ENCODE data around the gene RARB. TPM values are rescaled to one million over a fixed set of nuclear protein-coding genes. Genes with fewer than 3 reads are reported as not detected.

RARB gene
- total RNA-seq, 1 donor from 2014 or later = 15.0 TPM

DNA sequence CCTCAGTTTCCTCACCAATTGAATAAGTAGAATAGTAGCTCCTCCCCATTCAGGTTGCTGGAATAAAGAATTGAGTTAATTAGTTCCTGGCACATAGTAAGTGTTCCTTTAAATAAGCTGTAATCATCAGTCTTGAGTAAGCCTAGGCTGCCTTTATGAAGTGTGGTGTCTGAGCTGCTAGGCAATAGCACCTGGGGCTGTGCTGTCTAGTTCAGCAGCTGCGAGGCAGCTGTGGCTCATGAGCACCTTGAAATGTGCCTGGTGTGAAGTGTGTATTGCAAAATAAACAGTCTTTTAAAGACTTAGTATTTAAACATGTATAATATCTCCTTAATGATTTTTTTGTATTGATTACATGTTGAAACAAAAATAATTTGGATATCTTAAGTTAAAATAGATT is 159.0 kb downstream of the RARB start:
- no peak overlapping the region for H3K27ac ChIP-seq

DNA sequence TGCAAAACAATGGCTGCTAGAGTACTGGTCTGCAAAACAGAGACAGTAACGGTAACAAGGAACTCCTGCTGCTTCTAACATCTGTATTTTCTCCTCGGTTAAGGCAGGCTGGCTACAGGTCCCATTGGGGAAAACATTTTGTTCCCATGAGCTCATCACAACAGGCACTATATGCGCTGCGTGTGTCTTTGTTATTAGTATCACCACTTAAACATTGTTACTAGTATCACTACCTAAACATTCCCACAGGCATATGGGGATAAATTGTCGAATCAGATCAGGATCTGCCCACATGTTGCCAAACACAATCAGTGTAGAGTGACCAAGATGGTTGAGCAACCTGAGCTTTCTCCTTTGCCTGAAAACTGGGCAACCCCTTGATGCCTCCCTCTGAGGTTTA is 159.5 kb downstream of the RARB start:
- intact Hi-C loops (cut with DNase I) = no loop called here
- Histone ChIP-seq H3K4me1 (peaks cover 8% of the 10 kb centered on the region), H3K9me3 (no peaks in the 10 kb centered on the region), H3K36me3 (no peaks in the 10 kb centered on the region), H3K4me3 (no peak overlapping the region), H3K27ac (no peak overlapping the region), H3K27me3 (no peaks in the 10 kb centered on the region)
- DNase-seq (ENCODE audit: extremely low spot score in 2 of 2) = no peak
- TF ChIP-seq, protein P1, sequence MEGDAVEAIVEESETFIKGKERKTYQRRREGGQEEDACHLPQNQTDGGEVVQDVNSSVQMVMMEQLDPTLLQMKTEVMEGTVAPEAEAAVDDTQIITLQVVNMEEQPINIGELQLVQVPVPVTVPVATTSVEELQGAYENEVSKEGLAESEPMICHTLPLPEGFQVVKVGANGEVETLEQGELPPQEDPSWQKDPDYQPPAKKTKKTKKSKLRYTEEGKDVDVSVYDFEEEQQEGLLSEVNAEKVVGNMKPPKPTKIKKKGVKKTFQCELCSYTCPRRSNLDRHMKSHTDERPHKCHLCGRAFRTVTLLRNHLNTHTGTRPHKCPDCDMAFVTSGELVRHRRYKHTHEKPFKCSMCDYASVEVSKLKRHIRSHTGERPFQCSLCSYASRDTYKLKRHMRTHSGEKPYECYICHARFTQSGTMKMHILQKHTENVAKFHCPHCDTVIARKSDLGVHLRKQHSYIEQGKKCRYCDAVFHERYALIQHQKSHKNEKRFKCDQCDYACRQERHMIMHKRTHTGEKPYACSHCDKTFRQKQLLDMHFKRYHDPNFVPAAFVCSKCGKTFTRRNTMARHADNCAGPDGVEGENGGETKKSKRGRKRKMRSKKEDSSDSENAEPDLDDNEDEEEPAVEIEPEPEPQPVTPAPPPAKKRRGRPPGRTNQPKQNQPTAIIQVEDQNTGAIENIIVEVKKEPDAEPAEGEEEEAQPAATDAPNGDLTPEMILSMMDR (IDR thresholded peaks at IDR 0.05) = no peak
- TF ChIP-seq POLR2AphosphoS5 (IDR thresholded peaks at IDR 0.05; ENCODE audit: insufficient read depth in 1 of 2, low read depth in 1 of 2) (no peak), POLR2A (IDR thresholded peaks at IDR 0.05) (no peak)

More for the DNA sequence above, 159.0 kb downstream of the RARB start:
- H3K4me1 ChIP-seq = peaks cover 3% of the 10 kb centered on the region
- no peaks in the 10 kb centered on the region for H3K36me3 ChIP-seq
- no peak overlapping the region for H3K4me3 ChIP-seq
- H3K9me3 ChIP-seq = no peaks in the 10 kb centered on the region
- no peaks in the 10 kb centered on the region for H3K27me3 ChIP-seq
- no peak for DNase-seq (ENCODE audit: extremely low spot score in 2 of 2)
- intact Hi-C loops (cut with DNase I) = no loop called here
- no peak for TF ChIP-seq POLR2A (IDR thresholded peaks at IDR 0.05)

DNA sequence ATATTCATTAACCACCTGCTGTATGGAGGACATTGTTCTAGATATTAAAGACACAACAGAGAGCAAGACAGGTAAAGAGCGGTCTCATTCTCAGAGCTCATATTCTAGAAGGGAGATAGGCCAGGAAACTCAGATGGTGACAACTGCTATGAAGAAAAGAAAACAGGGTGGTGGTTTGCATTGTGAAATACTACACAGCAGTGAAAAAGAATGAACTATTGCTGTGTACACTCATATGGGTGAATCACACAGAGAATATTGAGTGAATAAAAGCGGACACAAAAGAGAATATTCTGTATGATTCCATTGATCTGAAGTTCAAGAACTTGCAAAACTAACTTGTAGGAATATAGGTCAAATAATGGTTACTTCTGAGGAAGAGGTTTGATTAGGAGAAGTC is 159.9 kb downstream of the RARB start:
- no peak for DNase-seq (ENCODE audit: extremely low spot score in 2 of 2)
- no peaks in the 10 kb centered on the region for H3K36me3 ChIP-seq
- no peak for TF ChIP-seq POLR2AphosphoS5 (IDR thresholded peaks at IDR 0.05; ENCODE audit: insufficient read depth in 1 of 2, low read depth in 1 of 2)
- TF ChIP-seq POLR2A (IDR thresholded peaks at IDR 0.05) = no peak
- TF ChIP-seq, protein P1 (IDR thresholded peaks at IDR 0.05) = no peak
- intact Hi-C loops (cut with DNase I) = no loop called here
- peaks cover 12% of the 10 kb centered on the region for H3K4me1 ChIP-seq
- no peak overlapping the region for H3K27ac ChIP-seq
- H3K4me3 ChIP-seq = no peak overlapping the region
- no peaks in the 10 kb centered on the region for H3K27me3 ChIP-seq
- no peaks in the 10 kb centered on the region for H3K9me3 ChIP-seq

DNA sequence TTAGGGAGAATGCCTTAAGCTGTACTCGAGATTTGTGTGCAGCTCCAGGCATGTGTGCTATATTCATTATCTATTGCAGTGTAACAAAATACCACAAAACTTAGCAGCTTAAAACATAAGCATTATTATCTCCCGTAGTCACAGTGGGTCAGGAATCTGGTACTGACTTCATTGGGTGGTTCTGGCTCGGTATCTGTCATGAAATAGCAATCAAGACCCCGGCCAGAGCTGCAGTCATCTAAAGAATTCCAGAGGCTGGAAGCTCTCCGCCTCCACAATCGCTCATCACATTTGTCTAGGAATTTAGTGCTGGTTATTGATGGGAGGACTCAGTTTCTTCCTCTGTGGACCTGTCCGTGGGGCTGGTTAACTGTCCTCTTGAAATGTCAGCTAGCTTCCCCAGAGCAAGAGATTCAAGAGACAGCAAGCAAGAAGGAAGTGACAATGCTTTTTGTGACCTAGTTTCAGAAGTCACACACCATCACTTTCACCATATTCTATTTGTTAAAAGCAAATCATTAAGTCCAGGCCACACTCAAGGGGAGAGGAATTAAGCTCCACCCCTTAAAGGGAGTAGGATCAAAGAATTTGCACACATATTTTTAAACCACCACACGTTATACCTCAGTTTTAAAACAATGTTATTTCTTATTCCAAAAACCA is 160.5 kb downstream of the RARB start:
- Histone ChIP-seq H3K4me3 (no peak overlapping the region), H3K36me3 (no peaks in the 10 kb centered on the region), H3K9me3 (no peaks in the 10 kb centered on the region), H3K27me3 (no peaks in the 10 kb centered on the region), H3K27ac (no peak overlapping the region), H3K4me1 (peaks cover 18% of the 10 kb centered on the region)
- intact Hi-C loops (cut with DNase I) = no loop called here
- peak in 1 of 2 donors; percentile 49 for DNase-seq (ENCODE audit: extremely low spot score in 2 of 2)
- TF ChIP-seq, protein P1 (IDR thresholded peaks at IDR 0.05) = no peak
- TF ChIP-seq POLR2A (IDR thresholded peaks at IDR 0.05) (no peak), POLR2AphosphoS5 (IDR thresholded peaks at IDR 0.05; ENCODE audit: insufficient read depth in 1 of 2, low read depth in 1 of 2) (no peak)

DNA sequence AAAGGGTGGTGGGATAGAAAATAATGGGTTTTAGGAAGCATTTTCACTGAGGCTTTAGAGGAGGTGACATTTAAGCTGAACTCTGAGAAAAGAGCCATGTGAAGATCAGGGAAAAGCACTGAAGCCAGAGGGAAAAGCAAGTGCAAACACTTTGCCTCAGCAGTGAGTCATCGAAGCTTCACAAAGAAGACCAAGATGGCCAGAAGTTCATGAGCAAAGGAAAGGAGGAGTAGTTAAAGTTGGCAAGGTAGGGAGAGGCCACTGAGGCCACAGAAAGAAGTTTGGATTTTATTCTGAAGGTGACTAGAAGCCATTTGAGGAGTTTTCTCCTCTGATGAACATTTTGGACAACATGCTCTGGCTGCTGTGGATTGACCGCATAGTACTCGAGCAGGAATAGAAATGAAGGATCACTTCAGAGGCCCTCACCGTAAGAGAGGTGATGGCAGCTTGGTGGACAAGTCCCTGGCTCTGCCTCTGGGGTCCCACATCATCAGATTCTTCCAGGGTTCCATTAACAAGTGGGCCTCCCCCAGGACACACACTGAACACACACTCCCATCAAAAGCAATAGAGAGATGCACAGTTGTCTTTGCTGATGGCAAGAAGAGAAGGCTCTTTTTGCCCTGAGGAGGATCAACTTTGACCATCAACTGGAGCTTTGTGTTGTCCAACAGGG is 161.2 kb downstream of the RARB start:
- H3K27ac ChIP-seq = no peak overlapping the region
- no peaks in the 10 kb centered on the region for H3K27me3 ChIP-seq
- peaks cover 22% of the 10 kb centered on the region for H3K4me1 ChIP-seq
- H3K4me3 ChIP-seq = no peak overlapping the region
- peak in 1 of 2 donors; percentile 70 for DNase-seq (ENCODE audit: extremely low spot score in 2 of 2)
- H3K9me3 ChIP-seq = no peaks in the 10 kb centered on the region
- no peaks in the 10 kb centered on the region for H3K36me3 ChIP-seq
- intact Hi-C loops (cut with DNase I) = no loop called here
- TF ChIP-seq POLR2AphosphoS5 (IDR thresholded peaks at IDR 0.05; ENCODE audit: insufficient read depth in 1 of 2, low read depth in 1 of 2) (no peak), POLR2A (IDR thresholded peaks at IDR 0.05) (no peak)
- TF ChIP-seq, protein P1 (IDR thresholded peaks at IDR 0.05) = no peak

Measured in vagina (tissue), 2 donors.